Transverse colon (tissue), 3 donors: Measurements from ENCODE around the gene PLXND1.

ENCODE experiments used
- CTCF ChIP-seq, 5 experiments: fragments of 200-600 bp in 3 of 5; fragments of 450-650 bp in 2 of 5; sonication (generic) in 3 of 5; IDR thresholded peaks; 1 replicate in 2 of 5; 2 replicates in 3 of 5; pipeline ENCODE4 v1.5.1; 2016 to 2017; ENCODE audit warnings: antibody characterized with exemption in 5 of 5, inconsistent platforms in 3 of 5, mild to moderate bottlenecking in 2 of 5, moderate library complexity in 1 of 5
- EP300 ChIP-seq: sonication (generic); formaldehyde crosslinking; IDR thresholded peaks from one replicate; pipeline ENCODE4 v1.6.1; 2017; ENCODE audit warnings: antibody characterized with exemption, low read depth
- POLR2A ChIP-seq: fragments of 450-650 bp; IDR thresholded peaks from one replicate; pipeline ENCODE4 v1.6.1; 2016; ENCODE audit warnings: antibody characterized with exemption, mild to moderate bottlenecking, moderate library complexity

DNA sequence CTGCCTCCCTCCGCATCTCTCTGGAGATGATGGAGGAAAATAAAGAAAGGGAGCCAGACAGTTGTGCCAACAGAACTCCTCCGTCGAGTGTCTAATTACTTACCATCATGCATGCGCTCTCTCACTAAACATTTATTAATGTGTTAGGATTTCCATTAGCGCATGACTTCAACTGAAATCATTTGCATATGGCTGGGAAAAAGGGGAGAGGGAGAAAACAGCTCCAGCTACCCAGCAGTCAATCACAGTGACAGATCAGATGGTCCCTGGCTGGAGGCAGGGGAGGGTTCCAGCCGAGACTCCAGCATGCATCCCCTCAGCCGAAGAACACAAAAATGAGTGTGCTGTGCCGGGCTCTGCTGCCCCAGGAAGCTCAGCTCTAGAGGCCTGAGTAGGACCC, 84.9 kb downstream of the PLXND1 start:
- no peak for TF ChIP-seq CTCF (IDR thresholded peaks at IDR 0.05)
- TF ChIP-seq EP300, result no peak
- TF ChIP-seq POLR2A, result no peak
